GM18519 (cell line): Measurements from ENCODE around the gene MAD2L2.

Experiments
- ATAC-seq: cut with Tn5 transposase; IDR thresholded peaks from one replicate; pipeline ENCODE4 v1.9.1; 2021; ENCODE audit warnings: mild to moderate bottlenecking, moderate library complexity; ENCODE audit not compliant: unreplicated experiment, low FRiP score

The MAD2L2 gene

GRCh38 chr1:11705596-11705995 is 24.6 kb upstream of the MAD2L2 start:
- no peak for ATAC-seq

GRCh38 chr1:11704691-11705475 is 23.9 kb upstream of the MAD2L2 start:
- no peak for ATAC-seq

- ATAC-seq: no peak
Observed at GRCh38 chr1:11704194-11704529, 23.2 kb upstream of the MAD2L2 start.

- ATAC-seq: no peak
Observed at GRCh38 chr1:11703357-11704193, 22.6 kb upstream of the MAD2L2 start.

GRCh38 chr1:11701981-11702803 is 21.2 kb upstream of the MAD2L2 start:
- ATAC-seq: no peak

- no peak for ATAC-seq
Observed at GRCh38 chr1:11701551-11701961, 20.6 kb upstream of the MAD2L2 start.

- ATAC-seq: no peak
Observed at GRCh38 chr1:11700601-11701467, 19.9 kb upstream of the MAD2L2 start.

- ATAC-seq: no peak
Observed at GRCh38 chr1:11697893-11698210, 16.9 kb upstream of the MAD2L2 start.

GRCh38 chr1:11697188-11697892 is 16.4 kb upstream of the MAD2L2 start:
- ATAC-seq: no peak

- ATAC-seq: no peak
Observed at GRCh38 chr1:11695861-11696260, 14.9 kb upstream of the MAD2L2 start.

GRCh38 chr1:11693917-11694316 is 13.0 kb upstream of the MAD2L2 start:
- ATAC-seq: no peak

GRCh38 chr1:11693024-11693590 is 12.2 kb upstream of the MAD2L2 start:
- ATAC-seq: no peak

GRCh38 chr1:11691928-11692711 is 11.2 kb upstream of the MAD2L2 start:
- no peak for ATAC-seq

GRCh38 chr1:11691302-11691914 is 10.5 kb upstream of the MAD2L2 start, which contains the start of gene DRAXIN:
Gene DRAXIN (plus strand): TSS chr1:11691710. CDS start chr1:11706259, 14,549 bp downstream.
- ATAC-seq: no peak

- ATAC-seq: no peak
Observed at GRCh38 chr1:11690397-11691301, 9.7 kb upstream of the MAD2L2 start.

- no peak for ATAC-seq
Observed at GRCh38 chr1:11688506-11688905, 7.6 kb upstream of the MAD2L2 start.

GRCh38 chr1:11685210-11685752 is 4.3 kb upstream of the MAD2L2 start:
- no peak for ATAC-seq
